ENCODE measurements around the gene SEMA6B. TPM values are rescaled to one million over a fixed set of nuclear protein-coding genes. Genes with fewer than 3 reads are reported as not detected.

Gene SEMA6B
- total RNA-seq = 10 to 100 TPM in 1 of 2 donors, 1 to 10 TPM in 1; 8.7 to 19.0 TPM
- 10 to 100 TPM; 58.9 to 66.8 TPM for polyA plus RNA-seq (ENCODE audit: insufficient read length in 2 of 2)
- long read RNA-seq, donor 1, partial matches to known transcripts = 0 of 8 reads
- long read RNA-seq, donor 1, other reads (novel, unspliced or antisense) = 8 of 8 reads
- long read RNA-seq, donor 2 = 0 reads
- long read RNA-seq, donor 3, partial matches to known transcripts = 5 of 5 reads
- long read RNA-seq, donor 3, other reads (novel, unspliced or antisense) = 0 of 5 reads
- long read RNA-seq, donor 4 = 0 reads

GRCh38 chr19:4559569-4559968 is at the start of gene SEMA6B:
SEMA6B (minus strand) TSS chr19:4559684; CDS start chr19:4558457, 1,227 bp downstream.
- H3K9me3 ChIP-seq (ENCODE audit: control insufficient read depth, insufficient read depth, low read length) = no peaks in the 10 kb centered on the region
- peak within 1 kb of the TSS; percentile 18 for H3K4me3 ChIP-seq (ENCODE audit: low read depth, low read length)
- H3K27ac ChIP-seq (ENCODE audit: low read depth, low read length) = peak within 1 kb of the TSS; percentile 15
- H3K27me3 ChIP-seq (ENCODE audit: control insufficient read depth, insufficient read depth, low read length) = no peaks in the 10 kb centered on the region
- peaks cover 5% of the 10 kb centered on the region for H3K4me1 ChIP-seq (ENCODE audit: control insufficient read depth, insufficient read depth, low read length)
- peaks cover 39% of the 10 kb centered on the region for H3K36me3 ChIP-seq (ENCODE audit: control insufficient read depth, insufficient read depth, low read length)
- 87% methylated on average over 13 of the region's 13 CpGs for WGBS (ENCODE audit: insufficient coverage)
- no peak for DNase-seq (ENCODE audit: low read depth in 4 of 6, low spot score in 6 of 6)

GRCh38 chr19:4606921-4607678 is 47.6 kb upstream of the SEMA6B start:
- H3K9me3 ChIP-seq (ENCODE audit: control insufficient read depth, insufficient read depth, low read length) = no peaks in the 10 kb centered on the region
- WGBS (ENCODE audit: insufficient coverage) = 9% methylated on average over 35 of the region's 35 CpGs
- H3K4me1 ChIP-seq (ENCODE audit: control insufficient read depth, insufficient read depth, low read length) = peaks cover 8% of the 10 kb centered on the region
- H3K4me3 ChIP-seq (ENCODE audit: low read depth, low read length) = peak overlapping the region; percentile 21
- no peaks in the 10 kb centered on the region for H3K27me3 ChIP-seq (ENCODE audit: control insufficient read depth, insufficient read depth, low read length)
- DNase-seq (ENCODE audit: low read depth in 4 of 6, low spot score in 6 of 6) = peak in 2 of 6 donors; percentile 65 to 86
- no peaks in the 10 kb centered on the region for H3K36me3 ChIP-seq (ENCODE audit: control insufficient read depth, insufficient read depth, low read length)
- no peak overlapping the region for H3K27ac ChIP-seq (ENCODE audit: low read depth, low read length)

GRCh38 chr19:4606181-4606580 is 46.7 kb upstream of the SEMA6B start:
- 86% methylated on average over 1 of the region's 5 CpGs for WGBS (ENCODE audit: insufficient coverage)
- H3K27ac ChIP-seq (ENCODE audit: low read depth, low read length) = no peak overlapping the region
- H3K27me3 ChIP-seq (ENCODE audit: control insufficient read depth, insufficient read depth, low read length) = no peaks in the 10 kb centered on the region
- no peak for DNase-seq (ENCODE audit: low read depth in 4 of 6, low spot score in 6 of 6)
- no peak overlapping the region for H3K4me3 ChIP-seq (ENCODE audit: low read depth, low read length)
- H3K9me3 ChIP-seq (ENCODE audit: control insufficient read depth, insufficient read depth, low read length) = no peaks in the 10 kb centered on the region
- peaks cover 8% of the 10 kb centered on the region for H3K4me1 ChIP-seq (ENCODE audit: control insufficient read depth, insufficient read depth, low read length)
- no peaks in the 10 kb centered on the region for H3K36me3 ChIP-seq (ENCODE audit: control insufficient read depth, insufficient read depth, low read length)

GRCh38 chr19:4604912-4605311 is 45.4 kb upstream of the SEMA6B start:
- Histone ChIP-seq H3K27me3 (ENCODE audit: control insufficient read depth, insufficient read depth, low read length) (no peaks in the 10 kb centered on the region), H3K27ac (ENCODE audit: low read depth, low read length) (no peak overlapping the region), H3K36me3 (ENCODE audit: control insufficient read depth, insufficient read depth, low read length) (no peaks in the 10 kb centered on the region), H3K4me3 (ENCODE audit: low read depth, low read length) (no peak overlapping the region), H3K4me1 (ENCODE audit: control insufficient read depth, insufficient read depth, low read length) (peaks cover 8% of the 10 kb centered on the region), H3K9me3 (ENCODE audit: control insufficient read depth, insufficient read depth, low read length) (no peaks in the 10 kb centered on the region)
- DNase-seq (ENCODE audit: low read depth in 4 of 6, low spot score in 6 of 6) = no peak
- 57% methylated on average over 4 of the region's 6 CpGs for WGBS (ENCODE audit: insufficient coverage)

- no peaks in the 10 kb centered on the region for H3K9me3 ChIP-seq (ENCODE audit: control insufficient read depth, insufficient read depth, low read length)
- H3K4me3 ChIP-seq (ENCODE audit: low read depth, low read length) = no peak overlapping the region
- no peak overlapping the region for H3K27ac ChIP-seq (ENCODE audit: low read depth, low read length)
- H3K27me3 ChIP-seq (ENCODE audit: control insufficient read depth, insufficient read depth, low read length) = peaks cover 9% of the 10 kb centered on the region
- H3K36me3 ChIP-seq (ENCODE audit: control insufficient read depth, insufficient read depth, low read length) = no peaks in the 10 kb centered on the region
- 94% methylated on average over 1 of the region's 1 CpG for WGBS (ENCODE audit: insufficient coverage)
- H3K4me1 ChIP-seq (ENCODE audit: control insufficient read depth, insufficient read depth, low read length) = peaks cover 18% of the 10 kb centered on the region
- DNase-seq (ENCODE audit: low read depth in 4 of 6, low spot score in 6 of 6) = no peak
These were observed 43.4 kb upstream of the SEMA6B start for GRCh38 chr19:4602915-4603314.

GRCh38 chr19:4602173-4602788 is 42.8 kb upstream of the SEMA6B start:
- H3K27ac ChIP-seq (ENCODE audit: low read depth, low read length) = no peak overlapping the region
- peaks cover 13% of the 10 kb centered on the region for H3K27me3 ChIP-seq (ENCODE audit: control insufficient read depth, insufficient read depth, low read length)
- H3K4me1 ChIP-seq (ENCODE audit: control insufficient read depth, insufficient read depth, low read length) = peaks cover 21% of the 10 kb centered on the region
- WGBS (ENCODE audit: insufficient coverage) = 91% methylated on average over 5 of the region's 5 CpGs
- no peaks in the 10 kb centered on the region for H3K9me3 ChIP-seq (ENCODE audit: control insufficient read depth, insufficient read depth, low read length)
- DNase-seq (ENCODE audit: low read depth in 4 of 6, low spot score in 6 of 6) = no peak
- no peak overlapping the region for H3K4me3 ChIP-seq (ENCODE audit: low read depth, low read length)
- H3K36me3 ChIP-seq (ENCODE audit: control insufficient read depth, insufficient read depth, low read length) = no peaks in the 10 kb centered on the region

GRCh38 chr19:4600893-4601292 is 41.4 kb upstream of the SEMA6B start:
- Histone ChIP-seq H3K27ac (ENCODE audit: low read depth, low read length) (no peak overlapping the region), H3K4me3 (ENCODE audit: low read depth, low read length) (no peak overlapping the region), H3K4me1 (ENCODE audit: control insufficient read depth, insufficient read depth, low read length) (peaks cover 18% of the 10 kb centered on the region), H3K9me3 (ENCODE audit: control insufficient read depth, insufficient read depth, low read length) (no peaks in the 10 kb centered on the region), H3K36me3 (ENCODE audit: control insufficient read depth, insufficient read depth, low read length) (no peaks in the 10 kb centered on the region), H3K27me3 (ENCODE audit: control insufficient read depth, insufficient read depth, low read length) (peaks cover 21% of the 10 kb centered on the region)
- no peak for DNase-seq (ENCODE audit: low read depth in 4 of 6, low spot score in 6 of 6)
- 66% methylated on average over 5 of the region's 5 CpGs for WGBS (ENCODE audit: insufficient coverage)

GRCh38 chr19:4600082-4600481 is 40.6 kb upstream of the SEMA6B start:
- no peaks in the 10 kb centered on the region for H3K36me3 ChIP-seq (ENCODE audit: control insufficient read depth, insufficient read depth, low read length)
- no peak for DNase-seq (ENCODE audit: low read depth in 4 of 6, low spot score in 6 of 6)
- WGBS (ENCODE audit: insufficient coverage) = 90% methylated on average over 10 of the region's 10 CpGs
- H3K4me3 ChIP-seq (ENCODE audit: low read depth, low read length) = no peak overlapping the region
- no peaks in the 10 kb centered on the region for H3K9me3 ChIP-seq (ENCODE audit: control insufficient read depth, insufficient read depth, low read length)
- H3K27ac ChIP-seq (ENCODE audit: low read depth, low read length) = no peak overlapping the region
- H3K4me1 ChIP-seq (ENCODE audit: control insufficient read depth, insufficient read depth, low read length) = peaks cover 18% of the 10 kb centered on the region
- peaks cover 21% of the 10 kb centered on the region for H3K27me3 ChIP-seq (ENCODE audit: control insufficient read depth, insufficient read depth, low read length)

- Histone ChIP-seq H3K36me3 (ENCODE audit: control insufficient read depth, insufficient read depth, low read length) (no peaks in the 10 kb centered on the region), H3K9me3 (ENCODE audit: control insufficient read depth, insufficient read depth, low read length) (no peaks in the 10 kb centered on the region), H3K27me3 (ENCODE audit: control insufficient read depth, insufficient read depth, low read length) (peaks cover 21% of the 10 kb centered on the region), H3K4me1 (ENCODE audit: control insufficient read depth, insufficient read depth, low read length) (peaks cover 18% of the 10 kb centered on the region), H3K27ac (ENCODE audit: low read depth, low read length) (no peak overlapping the region), H3K4me3 (ENCODE audit: low read depth, low read length) (no peak overlapping the region)
- DNase-seq (ENCODE audit: low read depth in 4 of 6, low spot score in 6 of 6) = peak in 1 of 6 donors; percentile 26
- WGBS (ENCODE audit: insufficient coverage) = 6% methylated on average over 12 of the region's 17 CpGs
These were observed 39.2 kb upstream of the SEMA6B start for GRCh38 chr19:4598712-4599111.
